ENCODE data around the gene NSG1.

Gene NSG1

DNA sequence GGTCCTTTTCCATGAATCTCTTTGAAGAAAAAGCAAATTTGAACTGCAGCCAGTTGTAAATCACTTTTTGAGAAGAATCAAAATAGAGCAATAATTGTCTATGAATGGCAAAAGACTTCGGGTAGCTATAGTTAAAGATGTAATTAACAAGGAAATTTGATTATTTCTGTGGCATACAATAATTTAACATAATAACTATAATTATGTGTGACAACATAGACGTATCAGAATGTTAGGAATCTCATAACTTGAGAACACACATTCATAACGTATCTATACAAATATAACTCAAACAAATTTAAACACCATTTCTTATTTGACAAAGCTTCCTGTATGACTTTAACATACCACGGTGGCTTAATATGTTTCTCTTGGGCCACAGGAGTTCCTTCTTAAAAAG is 36.0 kb upstream of the NSG1 start:
- no peak for DNase-seq (ENCODE audit: insufficient read length, low spot score)
- FAIRE-seq = no peak
- TF ChIP-seq PAX5 (IDR thresholded peaks at IDR 0.05; ENCODE audit: insufficient read depth, low read length, severe bottlenecking) = no peak
- no peak for TF ChIP-seq TAF1 (IDR thresholded peaks at IDR 0.05; ENCODE audit: low read depth, low read length)
- no peak for TF ChIP-seq POU2F2 (IDR thresholded peaks at IDR 0.05; ENCODE audit: low read depth, low read length)
- no peak for TF ChIP-seq POLR2AphosphoS5 (IDR thresholded peaks at IDR 0.05; ENCODE audit: low read depth, low read length)
- no peak for TF ChIP-seq SPI1 (IDR thresholded peaks at IDR 0.05; ENCODE audit: low read depth, low read length)
- no peak for TF ChIP-seq POLR2A (IDR thresholded peaks at IDR 0.05; ENCODE audit: low read depth, low read length)

DNA sequence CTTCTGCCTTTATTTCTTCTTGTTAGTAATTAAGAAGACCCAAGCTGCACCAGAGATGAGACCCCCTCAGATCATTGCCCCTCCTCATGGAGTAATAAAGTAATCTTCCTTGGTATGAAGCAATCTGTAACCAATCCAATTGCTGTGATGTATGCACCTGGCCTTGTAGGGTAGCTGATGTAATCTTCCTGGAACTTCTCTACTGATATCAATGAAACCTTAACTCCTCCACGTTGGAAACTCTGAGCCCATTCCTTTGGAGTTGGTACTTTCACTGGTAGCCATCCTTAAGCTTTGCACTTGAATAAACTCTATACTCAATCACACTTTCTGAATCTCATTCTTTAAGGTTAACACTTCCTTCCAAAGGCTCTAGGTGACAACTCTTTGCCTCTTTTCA is 31.6 kb upstream of the NSG1 start:
- FAIRE-seq (no peak), DNase-seq (ENCODE audit: insufficient read length, low spot score) (no peak)
- TF ChIP-seq POU2F2 (IDR thresholded peaks at IDR 0.05; ENCODE audit: low read depth, low read length) (no peak), POLR2AphosphoS5 (IDR thresholded peaks at IDR 0.05; ENCODE audit: low read depth, low read length) (no peak), TAF1 (IDR thresholded peaks at IDR 0.05; ENCODE audit: low read depth, low read length) (no peak), SPI1 (IDR thresholded peaks at IDR 0.05; ENCODE audit: low read depth, low read length) (no peak), POLR2A (IDR thresholded peaks at IDR 0.05; ENCODE audit: low read depth, low read length) (no peak), PAX5 (IDR thresholded peaks at IDR 0.05; ENCODE audit: insufficient read depth, low read length, severe bottlenecking) (no peak)

DNA sequence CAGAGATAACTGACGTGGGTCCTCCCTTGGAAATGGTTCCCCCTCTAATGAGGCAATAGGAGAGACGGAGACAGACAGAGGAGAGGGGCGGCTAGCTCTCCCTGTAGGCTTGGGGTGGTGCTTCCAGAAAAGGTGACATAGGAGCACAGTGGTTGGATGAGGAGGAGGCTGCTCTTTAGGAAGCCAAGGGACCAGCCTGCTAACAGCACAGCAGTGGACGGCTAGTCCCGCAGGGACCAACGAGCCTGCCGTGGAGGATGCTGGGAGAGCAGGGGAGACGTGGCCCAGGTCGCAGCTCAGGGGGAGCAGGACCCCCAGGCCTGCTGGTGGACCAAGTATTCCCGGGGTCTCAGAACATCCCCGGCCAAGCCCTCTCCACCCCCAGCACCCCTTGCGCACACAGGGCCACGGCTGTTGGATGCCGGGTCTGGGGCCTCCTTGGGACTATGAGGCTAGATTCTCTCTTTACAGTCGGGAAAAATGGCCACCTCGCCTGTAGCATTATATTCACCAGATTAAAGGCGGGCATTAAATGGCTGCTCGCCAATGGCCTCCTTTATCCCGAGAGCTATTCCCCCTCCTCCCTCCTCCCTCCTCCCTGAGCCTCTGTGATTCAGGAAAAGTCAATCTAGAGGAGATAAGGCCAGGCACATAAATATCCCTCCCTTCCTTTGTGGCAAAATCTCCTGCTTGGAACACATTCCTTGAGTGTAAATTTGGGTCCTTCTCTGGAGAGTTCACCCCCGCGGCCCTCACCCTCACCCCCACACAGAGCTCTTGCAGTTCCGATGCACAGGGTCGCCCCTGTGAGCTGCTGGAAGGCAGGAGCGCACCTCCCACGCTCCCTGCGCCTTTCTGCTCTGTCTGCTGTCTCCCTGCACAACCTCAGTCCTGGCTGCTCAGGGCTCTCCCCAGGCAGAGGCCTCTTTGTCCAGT is 30.5 kb upstream of the NSG1 start:
- DNase-seq (ENCODE audit: insufficient read length, low spot score) = no peak
- FAIRE-seq = no peak
- TF ChIP-seq POLR2A (IDR thresholded peaks at IDR 0.05; ENCODE audit: low read depth, low read length) (no peak), TAF1 (IDR thresholded peaks at IDR 0.05; ENCODE audit: low read depth, low read length) (no peak), POLR2AphosphoS5 (IDR thresholded peaks at IDR 0.05; ENCODE audit: low read depth, low read length) (no peak), SPI1 (IDR thresholded peaks at IDR 0.05; ENCODE audit: low read depth, low read length) (no peak), POU2F2 (IDR thresholded peaks at IDR 0.05; ENCODE audit: low read depth, low read length) (no peak), PAX5 (IDR thresholded peaks at IDR 0.05; ENCODE audit: insufficient read depth, low read length, severe bottlenecking) (no peak)

DNA sequence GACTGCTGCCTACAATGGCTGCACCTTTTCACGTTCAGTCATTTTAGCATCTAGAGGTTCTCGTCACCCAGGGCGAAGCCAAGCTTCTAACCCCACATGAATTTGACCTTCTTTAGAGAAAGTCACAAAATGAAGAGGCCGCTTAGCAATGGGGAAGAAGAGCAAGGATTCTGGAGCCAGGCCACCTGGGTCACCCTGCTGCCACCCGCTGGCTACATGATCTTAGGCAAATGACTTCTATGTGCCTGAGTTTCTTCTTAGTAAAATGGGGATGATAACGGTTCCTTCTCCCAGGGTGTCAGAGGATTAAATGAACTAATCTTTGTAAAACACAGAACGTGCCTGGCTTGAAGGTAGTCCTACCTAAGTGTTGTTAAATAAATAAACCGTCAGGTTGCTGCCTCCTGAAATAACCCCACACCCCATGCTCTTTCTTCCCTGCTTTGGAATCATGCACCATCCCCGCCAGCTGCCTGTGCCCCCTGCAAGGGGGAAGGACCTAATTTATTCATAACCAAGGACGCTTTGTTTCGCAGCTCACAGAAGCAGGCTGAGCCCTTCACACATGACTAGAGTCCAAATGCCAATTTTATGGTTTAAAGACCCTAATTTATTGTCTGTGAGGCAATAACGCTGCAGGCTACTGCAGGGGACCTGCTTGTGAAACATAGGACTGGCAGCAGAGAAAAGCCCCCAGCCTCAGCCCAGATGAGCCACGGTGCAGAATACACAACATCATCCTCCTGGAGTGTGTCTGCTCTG is 28.6 kb upstream of the NSG1 start:
- TF ChIP-seq PAX5 (IDR thresholded peaks at IDR 0.05; ENCODE audit: insufficient read depth, low read length, severe bottlenecking) (no peak), POU2F2 (IDR thresholded peaks at IDR 0.05; ENCODE audit: low read depth, low read length) (no peak), TAF1 (IDR thresholded peaks at IDR 0.05; ENCODE audit: low read depth, low read length) (no peak), POLR2A (IDR thresholded peaks at IDR 0.05; ENCODE audit: low read depth, low read length) (no peak), SPI1 (IDR thresholded peaks at IDR 0.05; ENCODE audit: low read depth, low read length) (no peak), POLR2AphosphoS5 (IDR thresholded peaks at IDR 0.05; ENCODE audit: low read depth, low read length) (no peak)
- no peak for FAIRE-seq
- DNase-seq (ENCODE audit: insufficient read length, low spot score) = no peak

DNA sequence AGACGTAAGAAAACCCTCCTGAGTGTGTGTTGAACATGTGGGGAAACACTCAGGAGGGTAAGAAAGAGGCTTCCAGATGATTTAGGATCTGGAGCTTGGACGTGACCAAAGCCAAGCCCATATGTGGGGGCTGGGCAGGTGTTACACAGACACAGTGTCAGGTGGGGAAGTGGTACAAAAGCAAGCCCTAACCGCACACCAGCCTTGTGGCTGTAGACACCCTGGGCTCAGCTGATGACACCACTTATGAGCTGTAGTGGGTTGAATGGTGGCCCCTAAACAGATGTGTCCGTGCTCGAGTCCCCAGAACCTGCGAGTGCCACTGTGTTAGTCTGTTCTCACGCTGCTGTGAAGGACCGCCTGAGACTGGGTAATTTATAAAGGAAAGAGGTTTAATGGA is 25.0 kb upstream of the NSG1 start:
- DNase-seq (ENCODE audit: insufficient read length, low spot score) (no peak), FAIRE-seq (peak; percentile 33)
- TF ChIP-seq PAX5 (IDR thresholded peaks at IDR 0.05; ENCODE audit: insufficient read depth, low read length, severe bottlenecking) (no peak), SPI1 (IDR thresholded peaks at IDR 0.05; ENCODE audit: low read depth, low read length) (peak; percentile 43; the same call in 1 of the 2 replicates)

DNA sequence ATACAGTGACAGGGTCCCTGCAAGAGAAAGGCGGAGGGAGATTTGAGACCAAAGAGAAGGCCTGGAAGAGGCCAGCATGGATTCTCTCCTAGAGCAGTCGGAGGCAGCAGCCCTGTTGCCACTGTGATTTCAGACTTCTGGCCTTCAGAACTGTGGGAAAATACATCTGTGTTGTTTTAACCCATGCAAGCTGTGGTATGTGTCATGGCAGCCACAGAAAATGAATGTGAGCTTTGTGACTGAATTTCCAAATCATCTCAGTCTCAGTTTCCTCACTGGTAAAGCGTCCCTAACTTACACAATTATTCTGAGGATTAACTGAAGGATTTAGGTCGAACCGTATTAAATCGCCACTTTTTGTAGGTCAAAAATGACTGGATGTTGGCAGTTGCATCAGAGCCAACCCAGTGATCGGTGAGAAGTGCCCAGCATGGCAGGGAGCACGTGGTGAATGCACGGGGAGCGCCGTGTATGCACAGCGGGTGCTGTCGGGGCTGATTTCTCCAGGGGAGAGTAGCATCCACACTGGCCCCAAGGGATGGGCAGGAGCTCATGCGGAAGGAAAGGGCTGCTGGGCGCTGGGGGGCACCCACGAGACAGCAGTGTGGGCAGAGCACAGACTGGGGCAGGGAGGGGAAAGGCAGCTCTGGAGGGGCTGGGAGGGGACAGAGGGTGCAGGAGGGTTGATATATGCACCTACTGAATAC is 23.8 kb upstream of the NSG1 start:
- DNase-seq (ENCODE audit: insufficient read length, low spot score) = no peak
- FAIRE-seq = no peak
- TF ChIP-seq PAX5 (IDR thresholded peaks at IDR 0.05; ENCODE audit: insufficient read depth, low read length, severe bottlenecking) (no peak), POU2F2 (IDR thresholded peaks at IDR 0.05; ENCODE audit: low read depth, low read length) (no peak), POLR2AphosphoS5 (IDR thresholded peaks at IDR 0.05; ENCODE audit: low read depth, low read length) (no peak)

DNA sequence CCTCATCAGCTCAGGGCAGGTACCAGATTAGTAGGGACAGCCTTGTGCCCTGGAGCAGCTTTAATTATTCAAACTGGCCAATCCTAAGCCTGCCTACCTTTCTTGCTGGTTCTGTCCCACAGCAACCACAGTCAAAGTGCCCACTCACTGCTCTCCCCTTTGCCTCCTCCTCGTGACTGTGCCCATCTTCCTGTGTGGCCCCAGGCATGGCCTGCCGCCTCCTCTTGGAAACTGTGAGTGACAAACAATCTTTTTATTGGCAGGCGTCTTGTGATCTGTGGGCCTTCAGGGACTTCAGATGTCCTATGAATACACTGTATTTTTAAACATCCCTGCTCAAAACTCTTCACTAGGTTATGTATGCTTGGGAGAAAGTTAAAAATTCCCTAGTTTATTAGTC is 22.8 kb upstream of the NSG1 start:
- no peak for TF ChIP-seq POLR2AphosphoS5 (IDR thresholded peaks at IDR 0.05; ENCODE audit: low read depth, low read length)
- DNase-seq (ENCODE audit: insufficient read length, low spot score) (no peak), FAIRE-seq (no peak)

DNA sequence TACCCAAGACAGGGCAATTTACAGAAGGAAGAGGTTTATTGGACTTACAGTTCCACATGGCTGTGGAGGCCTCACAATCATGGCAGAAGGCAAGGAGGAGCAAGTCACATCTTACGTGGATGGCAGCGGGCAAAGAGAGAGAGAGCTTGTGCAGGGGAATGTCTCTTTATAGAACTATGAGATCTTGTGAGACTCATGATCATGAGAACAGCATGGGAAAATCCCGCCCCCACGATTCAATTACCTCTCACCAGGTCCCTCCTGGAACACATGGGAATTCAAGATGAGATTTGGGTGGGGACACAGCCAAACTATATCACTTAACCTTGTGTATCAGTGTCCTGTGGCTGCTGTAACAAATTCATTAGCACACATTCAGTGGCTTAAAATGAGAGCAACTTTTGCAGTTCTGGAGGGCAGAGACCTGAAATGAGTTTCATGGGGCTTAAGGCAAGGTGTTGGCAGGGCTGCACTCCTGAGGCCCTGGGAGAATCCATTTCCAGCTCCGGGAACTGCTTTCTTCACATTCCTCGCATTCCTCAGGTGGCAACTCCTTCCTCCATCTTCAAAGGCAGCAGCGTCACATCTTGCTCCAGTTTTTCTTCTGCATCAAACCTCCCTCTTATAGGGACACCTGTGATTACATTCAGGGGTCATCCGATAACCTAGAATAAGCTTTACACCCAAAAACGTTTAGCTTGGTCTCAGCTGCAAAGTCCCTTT is 22.3 kb upstream of the NSG1 start:
- FAIRE-seq (no peak), DNase-seq (ENCODE audit: insufficient read length, low spot score) (no peak)
- no peak for TF ChIP-seq TAF1 (IDR thresholded peaks at IDR 0.05; ENCODE audit: low read depth, low read length)
- no peak for TF ChIP-seq PAX5 (IDR thresholded peaks at IDR 0.05; ENCODE audit: insufficient read depth, low read length, severe bottlenecking)
- TF ChIP-seq POLR2AphosphoS5 (IDR thresholded peaks at IDR 0.05; ENCODE audit: low read depth, low read length) = no peak
- TF ChIP-seq POU2F2 (IDR thresholded peaks at IDR 0.05; ENCODE audit: low read depth, low read length) = no peak
- no peak for TF ChIP-seq POLR2A (IDR thresholded peaks at IDR 0.05; ENCODE audit: low read depth, low read length)
- TF ChIP-seq SPI1 (IDR thresholded peaks at IDR 0.05; ENCODE audit: low read depth, low read length) = no peak

Measured in GM12891 (cell line).